NCI-H1092 (cell line): ENCODE measurements around the gene LRRC8C.
"Not testable (repeated sequence)": the region's sequence is repeated elsewhere in the genome, so short reads cannot be mapped to it uniquely, and the experiment has no call there.

Source experiments
- DNase-seq: peaks from one replicate; lab custom pipeline; 2025; lab: John Stamatoyannopoulos, UW

LRRC8C gene

GRCh38 chr1:89632657-89633247 lies at the start of gene LRRC8C:
LRRC8C (plus strand) TSS chr1:89633120; CDS start chr1:89686474, 53,354 bp downstream.
- peak; percentile 60 for DNase-seq

- DNase-seq, result no peak
These were observed 48.7 kb upstream of the LRRC8C start for GRCh38 chr1:89584211-89584610.

- no peak for DNase-seq
These were observed 48.1 kb upstream of the LRRC8C start for GRCh38 chr1:89584781-89585180.

- DNase-seq, result no peak
These were observed 45.2 kb upstream of the LRRC8C start for GRCh38 chr1:89587729-89588161.

GRCh38 chr1:89588480-89588879 lies 44.4 kb upstream of the LRRC8C start:
- DNase-seq, result no peak

- no peak for DNase-seq
These were observed 43.4 kb upstream of the LRRC8C start for GRCh38 chr1:89589515-89589914.

- DNase-seq, result no peak
These were observed 42.4 kb upstream of the LRRC8C start for GRCh38 chr1:89590341-89591080.

- not testable (repeated sequence) for DNase-seq
These were observed 40.0 kb upstream of the LRRC8C start for GRCh38 chr1:89592861-89593302.

- DNase-seq, result no peak
These were observed 38.7 kb upstream of the LRRC8C start for GRCh38 chr1:89594096-89594740.

- no peak for DNase-seq
These were observed 36.2 kb upstream of the LRRC8C start for GRCh38 chr1:89596698-89597097.

GRCh38 chr1:89598450-89599331 lies 34.2 kb upstream of the LRRC8C start:
- DNase-seq, result peak; percentile 8

GRCh38 chr1:89599332-89599630 lies 33.6 kb upstream of the LRRC8C start:
- no peak for DNase-seq

GRCh38 chr1:89600451-89601224 lies 32.3 kb upstream of the LRRC8C start:
- no peak for DNase-seq

- DNase-seq, result no peak
These were observed 30.0 kb upstream of the LRRC8C start for GRCh38 chr1:89602871-89603404.

GRCh38 chr1:89603651-89604413 lies 29.1 kb upstream of the LRRC8C start:
- DNase-seq, result no peak

- DNase-seq, result no peak
These were observed 28.5 kb upstream of the LRRC8C start for GRCh38 chr1:89604414-89604735.

- no peak for DNase-seq
These were observed 27.2 kb upstream of the LRRC8C start for GRCh38 chr1:89605692-89606091.

GRCh38 chr1:89606227-89606980 lies 26.5 kb upstream of the LRRC8C start:
- DNase-seq, result no peak

GRCh38 chr1:89607156-89607555 lies 25.8 kb upstream of the LRRC8C start:
- no peak for DNase-seq
